GM12865 (cell line): Measurements from ENCODE around the gene PLA2G7.
"Not testable (repeated sequence)": the region's sequence is repeated elsewhere in the genome, so short reads cannot be mapped to it uniquely, and the experiment has no call there.

ENCODE experiments used
- DNase-seq: peaks from one replicate; pipeline ENCODE4 v3.0.0; 2010; ENCODE audit warnings: low read depth
- H3K4me3 ChIP-seq: 2 replicates; pipeline ENCODE4 v1.5.1; 2011; ENCODE audit warnings: mild to moderate bottlenecking, low read depth, low read length, control low read depth
- CTCF ChIP-seq: IDR thresholded peaks from 2 replicates; pipeline ENCODE4 v1.5.1; 2011; ENCODE audit warnings: low read length, control low read depth, low read depth, inconsistent platforms; ENCODE audit not compliant: insufficient read depth; ENCODE audit errors: missing control alignments

The PLA2G7 gene

GRCh38 chr6:46734867-46735719 lies at the start of gene PLA2G7:
Gene PLA2G7 (minus strand): TSS chr6:46735375. CDS start chr6:46722891, 12,484 bp downstream.
- TF ChIP-seq CTCF, result no peak
- no peak within 1 kb of the TSS for H3K4me3 ChIP-seq
- DNase-seq, result no peak

- TF ChIP-seq CTCF, result no peak
- DNase-seq, result no peak
- no peak overlapping the region for H3K4me3 ChIP-seq
Measured at GRCh38 chr6:46784535-46784934, 49.4 kb upstream of the PLA2G7 start.

- TF ChIP-seq CTCF, result peak; percentile 40
- DNase-seq, result peak; percentile 59
- no peak overlapping the region for H3K4me3 ChIP-seq
Measured at GRCh38 chr6:46781478-46782378, 46.6 kb upstream of the PLA2G7 start.

GRCh38 chr6:46777476-46778346 lies 42.5 kb upstream of the PLA2G7 start:
- DNase-seq, result no peak
- TF ChIP-seq CTCF, result no peak
- no peak overlapping the region for H3K4me3 ChIP-seq

- DNase-seq, result no peak
- H3K4me3 ChIP-seq, result no peak overlapping the region
- no peak for TF ChIP-seq CTCF
Measured at GRCh38 chr6:46776070-46776712, 41.0 kb upstream of the PLA2G7 start.

- DNase-seq, result not testable (repeated sequence)
Measured at GRCh38 chr6:46774736-46775135, 39.6 kb upstream of the PLA2G7 start.

More at GRCh38 chr6:46774736-46775135, 39.6 kb upstream of the PLA2G7 start:
- H3K4me3 ChIP-seq, result not testable (repeated sequence)
